NCI-H345 treated with DMSO at 0.1 percent for 48 hours (cell line): ENCODE results near the gene ITPR3.

Experiments
- DNase-seq: peaks from one replicate; lab custom pipeline; 2025; ENCODE audit not compliant: unreplicated experiment; lab: John Stamatoyannopoulos, UW

The ITPR3 gene

DNA sequence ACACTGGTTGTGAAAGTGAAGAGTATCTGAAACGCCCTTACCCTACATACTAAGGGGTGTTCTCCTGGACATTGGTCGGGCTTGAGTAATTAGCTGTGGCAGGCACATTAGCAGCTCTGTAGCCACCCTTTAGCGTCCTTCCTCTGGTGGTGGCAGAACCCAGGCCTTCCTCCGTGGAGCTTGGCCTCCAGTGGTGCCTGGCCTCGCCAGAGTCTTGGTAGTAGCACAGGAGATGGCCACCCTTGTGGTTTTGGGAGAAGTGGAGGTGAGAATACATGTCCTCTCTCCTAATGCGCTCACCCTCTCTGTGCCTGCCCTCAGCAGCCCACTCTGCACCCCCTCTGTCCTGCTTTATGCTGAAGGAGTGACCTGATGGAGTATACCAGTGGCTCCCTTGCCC lies 107.9 kb downstream of the ITPR3 start:
- no peak for DNase-seq

DNA sequence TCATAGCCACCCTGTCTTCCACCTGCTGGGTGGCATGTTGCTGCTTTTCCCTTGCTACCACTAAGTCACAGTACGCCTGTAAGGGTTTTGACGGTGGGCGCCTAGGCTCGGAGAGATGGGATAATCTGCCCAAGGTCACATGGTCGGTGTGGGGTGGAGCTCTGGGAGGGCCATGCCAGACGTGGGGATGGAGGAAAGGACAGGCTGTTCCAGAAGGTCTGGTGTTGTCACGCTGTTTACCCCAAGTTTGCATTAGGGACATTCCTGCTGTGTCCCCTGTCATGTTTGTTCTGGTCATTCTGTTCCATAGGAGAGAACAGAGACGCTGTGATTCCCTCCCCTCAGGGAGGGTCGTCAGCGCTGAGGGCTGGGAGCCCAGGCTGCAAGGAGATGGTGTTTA lies 109.5 kb downstream of the ITPR3 start:
- no peak for DNase-seq

DNA sequence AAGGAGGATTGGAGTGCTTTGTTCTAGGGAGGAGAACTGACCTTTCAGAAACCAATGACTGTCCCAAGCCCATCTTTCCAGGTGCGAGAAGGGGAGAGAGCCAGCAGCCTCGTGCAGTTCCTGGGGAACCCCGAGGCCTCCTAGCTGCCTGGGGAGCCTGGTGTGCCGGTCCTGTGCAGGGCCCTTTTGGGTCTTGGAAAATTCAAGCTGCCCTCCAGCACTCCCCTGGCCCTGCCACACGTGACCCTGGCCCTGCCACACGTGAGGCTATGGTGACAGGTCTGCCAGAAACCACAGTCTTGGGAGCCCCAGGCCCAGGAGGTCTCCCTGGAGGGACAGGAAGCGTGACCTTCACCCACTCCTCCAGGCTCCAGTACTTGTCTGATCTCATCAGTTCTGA lies 109.9 kb downstream of the ITPR3 start:
- no peak for DNase-seq

DNA sequence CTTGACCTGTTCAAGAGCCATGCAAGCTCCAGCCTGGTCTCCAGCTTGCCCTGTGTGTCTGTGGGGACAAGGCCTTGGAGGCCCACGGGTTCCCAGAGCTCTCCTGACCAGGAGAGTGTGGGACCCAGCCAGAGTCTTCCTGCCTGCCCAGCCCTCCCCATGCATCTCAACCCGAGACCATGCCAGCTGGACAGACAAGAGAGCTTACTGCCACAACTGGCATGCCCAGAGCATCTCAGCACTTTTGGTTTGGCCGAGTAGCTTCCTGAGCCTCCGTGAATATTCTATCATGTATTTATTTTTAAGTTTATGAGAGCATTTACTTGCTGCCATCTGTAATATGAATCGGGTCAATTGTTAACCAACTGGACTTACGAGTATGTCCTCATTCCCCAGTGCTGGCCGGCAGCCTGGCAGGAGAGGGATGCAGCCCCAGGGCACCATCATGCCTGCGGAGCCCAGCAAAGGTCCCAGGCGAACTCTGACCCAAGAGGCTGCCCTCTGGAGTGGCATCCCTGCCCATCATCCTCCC lies 110.7 kb downstream of the ITPR3 start:
- DNase-seq, result no peak

DNA sequence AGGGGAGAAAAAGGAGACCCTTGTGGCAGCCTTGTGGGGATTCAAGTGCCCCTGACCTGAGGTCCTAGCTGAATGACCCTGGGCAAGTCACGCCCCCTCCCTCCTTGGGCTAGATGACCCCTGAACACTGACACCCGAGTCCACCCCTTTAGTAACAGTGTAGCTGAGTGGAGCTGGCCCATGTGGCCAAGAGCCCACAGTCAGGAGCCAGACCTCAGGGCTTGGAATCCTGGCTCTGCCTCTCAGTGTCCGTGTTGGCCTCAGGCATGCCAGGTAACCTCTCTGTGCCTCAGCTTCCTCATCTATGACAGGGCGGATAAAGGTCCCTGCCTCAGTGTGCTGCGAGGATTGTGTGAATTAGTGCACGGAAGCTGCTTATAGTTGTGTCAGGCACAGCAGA lies 111.3 kb downstream of the ITPR3 start:
- no peak for DNase-seq

DNA sequence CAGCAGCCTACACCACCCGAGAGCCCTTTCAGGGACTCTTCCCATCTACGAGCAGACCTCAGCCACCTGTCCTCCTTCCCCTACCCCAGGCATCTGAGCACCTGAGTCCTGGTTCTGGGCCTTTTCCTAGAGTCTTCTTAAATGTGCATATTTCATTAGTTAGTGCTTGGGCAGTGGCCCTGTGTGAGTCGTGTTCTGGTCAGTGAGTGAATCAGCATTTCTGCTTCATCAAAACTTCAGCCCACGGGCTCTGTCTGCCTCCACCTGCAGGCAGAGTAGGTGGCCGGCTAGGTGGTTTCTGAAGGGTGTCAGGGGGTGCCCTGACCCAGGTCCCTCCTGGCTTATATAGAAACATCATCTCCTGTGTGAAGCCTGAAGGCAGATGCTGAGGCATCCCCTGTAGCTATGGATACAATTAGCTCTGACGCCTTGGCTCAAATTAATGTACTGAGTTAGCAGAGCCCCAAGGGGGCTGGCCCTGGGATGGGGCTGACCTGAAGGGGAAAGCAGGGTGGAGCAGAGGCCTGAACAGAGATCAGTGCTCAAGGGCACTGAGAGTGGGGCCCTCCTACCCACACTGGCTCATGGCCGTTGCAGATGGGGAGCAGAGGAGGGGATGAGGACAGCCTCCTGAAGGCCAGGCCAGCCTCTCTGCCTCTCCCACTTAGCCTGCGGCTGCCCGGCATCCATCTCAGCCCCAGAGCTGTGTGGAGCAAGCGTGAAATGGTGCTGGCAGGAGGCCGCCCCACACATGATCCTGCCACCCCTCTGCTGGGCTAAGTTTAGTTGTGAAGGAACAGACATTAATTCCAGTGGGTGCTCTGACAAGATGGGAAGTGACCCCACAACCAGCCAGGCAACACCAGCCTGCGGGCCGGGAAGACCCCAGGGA lies 111.9 kb downstream of the ITPR3 start:
- no peak for DNase-seq

DNA sequence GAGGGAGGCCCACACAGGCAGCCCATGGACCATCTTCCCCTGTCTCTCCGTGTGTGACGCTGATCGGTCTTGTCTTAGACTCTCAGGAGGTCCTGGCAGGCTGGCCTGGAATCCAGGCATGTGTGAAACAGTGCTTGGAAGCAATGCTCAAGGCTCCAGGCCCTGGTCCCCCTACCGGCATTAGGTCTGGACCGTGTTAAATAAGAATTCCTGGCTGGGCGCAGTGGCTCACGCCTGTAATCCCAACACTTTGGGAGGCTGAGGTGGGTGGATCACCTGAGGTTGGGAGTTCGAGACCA lies 112.5 kb downstream of the ITPR3 start:
- DNase-seq, result no peak

DNA sequence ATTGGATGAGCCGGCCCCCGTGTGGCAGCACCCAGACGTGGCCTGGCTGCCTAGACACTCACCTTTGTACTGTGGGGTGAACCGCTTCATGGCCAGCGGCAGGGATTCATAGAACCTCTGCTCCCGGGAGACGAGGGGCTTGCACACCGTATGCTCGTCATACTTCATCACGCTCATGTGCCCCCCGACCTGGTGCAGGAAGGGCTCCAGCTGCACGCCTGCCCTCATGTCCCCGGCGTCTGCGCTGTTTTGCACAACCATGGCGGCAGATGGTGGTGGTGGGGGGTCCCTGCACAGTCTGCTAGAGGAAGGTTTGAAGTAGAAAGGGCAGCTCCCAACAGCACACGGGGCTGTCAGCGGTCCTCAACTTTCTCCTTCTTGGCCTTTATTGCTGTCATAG lies 114.1 kb downstream of the ITPR3 start:
- no peak for DNase-seq

DNA sequence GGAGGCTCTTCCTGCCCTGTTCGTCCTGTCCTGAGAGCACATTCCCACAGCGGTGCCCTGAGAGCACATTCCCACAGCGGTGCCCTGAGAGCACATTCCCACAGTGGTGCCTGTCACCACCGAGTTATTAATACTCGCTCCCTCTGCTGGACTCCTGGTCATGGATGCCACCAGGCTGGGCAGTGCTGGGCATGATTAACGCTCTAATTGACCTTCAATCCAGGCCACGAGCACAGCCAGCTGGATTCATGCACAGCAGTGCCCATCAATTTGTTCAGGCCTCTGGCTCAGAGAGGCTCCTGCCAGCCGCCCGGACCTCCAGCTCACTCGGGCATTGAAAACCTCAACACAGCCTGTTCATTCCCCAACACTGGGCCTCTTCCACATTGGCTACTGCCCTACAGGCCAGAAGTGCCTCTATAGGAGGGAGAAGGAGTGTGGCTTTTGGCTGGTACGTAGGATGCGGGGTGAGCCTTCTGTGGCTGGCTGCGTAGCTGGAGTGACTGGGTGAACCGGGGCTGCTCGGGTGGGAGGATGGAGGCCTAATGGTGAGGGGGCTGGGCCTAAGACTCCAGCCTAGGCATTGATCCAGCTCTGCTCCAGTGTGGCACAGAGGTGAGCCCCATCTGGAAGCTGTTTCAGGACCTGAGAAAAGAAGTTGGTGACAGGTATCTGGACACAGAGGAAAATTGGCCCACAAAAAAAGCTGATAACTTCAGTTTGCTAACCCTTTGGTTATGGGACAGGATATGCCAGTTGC lies 116.3 kb downstream of the ITPR3 start:
- DNase-seq, result no peak

DNA sequence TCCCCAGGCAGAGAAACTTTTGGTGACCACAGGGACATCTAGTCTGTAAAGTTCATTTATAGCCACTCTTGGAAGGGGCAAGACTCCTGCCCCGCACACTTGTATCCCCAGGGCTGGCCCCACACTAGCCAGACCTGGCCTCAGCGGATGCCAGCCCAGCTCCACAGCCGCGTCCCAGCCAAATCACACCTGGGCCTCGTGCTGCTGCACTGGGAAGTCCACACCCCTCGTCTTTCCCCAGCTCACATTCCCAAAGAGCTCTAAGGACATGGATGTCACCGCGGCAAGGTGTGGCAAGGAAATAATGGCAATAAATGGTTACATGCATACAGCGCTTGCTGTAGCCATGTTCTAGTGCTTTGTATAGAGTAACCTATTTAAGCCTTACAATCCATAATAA lies 117.0 kb downstream of the ITPR3 start:
- DNase-seq, result no peak

DNA sequence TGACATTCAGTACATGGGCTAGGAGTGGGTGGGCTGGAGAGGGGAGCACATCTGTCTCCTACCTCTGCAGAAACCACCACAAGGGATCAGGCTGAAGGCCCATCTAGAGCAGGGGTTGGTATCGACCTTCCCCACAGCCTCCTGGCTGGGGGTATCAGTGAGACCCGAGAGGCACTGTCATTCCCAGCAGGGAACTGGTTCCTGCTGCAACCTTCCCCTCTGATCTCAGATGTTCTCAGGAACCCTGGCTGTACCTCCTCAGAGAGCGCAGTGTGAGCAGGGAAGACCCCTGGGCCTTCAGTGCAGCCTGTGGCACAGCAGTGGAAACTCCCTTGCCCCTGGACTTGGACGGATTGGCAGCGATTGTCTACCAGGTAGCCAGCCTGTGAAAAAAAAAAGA lies 117.8 kb downstream of the ITPR3 start:
- DNase-seq, result no peak

DNA sequence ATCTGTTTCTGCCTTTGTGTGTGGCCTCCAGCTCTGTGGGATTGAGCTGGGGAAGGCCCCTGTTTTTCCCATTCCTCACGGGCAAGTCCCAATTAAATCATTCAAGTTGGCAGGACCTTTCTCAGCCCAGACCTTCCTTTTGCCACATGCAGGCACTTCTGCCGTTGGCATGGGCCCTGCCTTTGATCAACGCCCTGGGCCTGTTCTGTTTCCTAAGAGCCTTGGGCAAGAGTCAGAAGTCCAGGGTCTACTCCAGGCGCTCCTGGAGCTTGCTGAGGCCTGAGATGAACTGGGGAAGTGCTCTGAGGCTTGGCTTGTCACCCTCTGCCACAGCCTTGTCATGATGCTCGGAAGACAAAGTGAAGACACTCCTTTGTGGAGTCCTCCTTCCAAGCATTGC lies 118.4 kb downstream of the ITPR3 start:
- DNase-seq, result no peak

DNA sequence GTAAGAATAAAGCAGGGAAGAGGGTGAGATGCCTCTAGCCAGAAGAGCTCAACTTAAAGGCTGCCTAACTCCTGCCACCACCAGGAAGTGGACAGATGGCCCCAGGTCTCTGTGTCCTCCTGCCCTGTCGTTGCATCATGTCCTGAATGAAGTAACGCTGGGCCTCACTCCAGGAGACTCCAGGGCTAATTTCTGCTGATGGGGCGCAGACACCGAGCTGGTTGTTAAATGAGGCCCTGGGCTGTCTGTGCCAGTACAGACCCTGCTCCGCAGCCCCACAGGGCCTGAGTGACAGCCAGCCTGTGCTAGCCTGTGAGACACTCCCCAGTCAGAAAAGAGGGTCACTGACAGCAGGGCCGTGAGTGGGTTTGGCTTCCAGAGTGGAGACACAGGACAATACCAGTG lies 119.1 kb downstream of the ITPR3 start:
- no peak for DNase-seq

DNA sequence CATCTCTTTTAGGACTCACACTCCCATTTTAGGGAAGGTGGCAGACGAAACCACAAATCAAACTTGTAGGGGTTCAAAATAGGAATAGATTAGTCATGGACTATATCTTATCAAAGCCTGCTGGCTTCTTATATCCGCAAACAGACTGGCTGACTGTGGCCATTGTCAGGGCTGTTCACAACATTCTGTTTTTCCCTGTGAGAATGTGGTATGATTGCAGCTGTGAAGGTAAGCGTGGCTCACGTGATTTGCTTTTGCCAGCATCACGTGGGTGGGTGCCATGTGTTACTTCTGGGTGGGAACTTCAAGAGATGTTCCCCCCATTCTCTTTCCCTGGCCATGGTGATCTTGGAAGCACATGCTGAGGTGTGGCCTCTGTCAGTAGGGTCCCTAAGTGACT lies 119.7 kb downstream of the ITPR3 start:
- no peak for DNase-seq

DNA sequence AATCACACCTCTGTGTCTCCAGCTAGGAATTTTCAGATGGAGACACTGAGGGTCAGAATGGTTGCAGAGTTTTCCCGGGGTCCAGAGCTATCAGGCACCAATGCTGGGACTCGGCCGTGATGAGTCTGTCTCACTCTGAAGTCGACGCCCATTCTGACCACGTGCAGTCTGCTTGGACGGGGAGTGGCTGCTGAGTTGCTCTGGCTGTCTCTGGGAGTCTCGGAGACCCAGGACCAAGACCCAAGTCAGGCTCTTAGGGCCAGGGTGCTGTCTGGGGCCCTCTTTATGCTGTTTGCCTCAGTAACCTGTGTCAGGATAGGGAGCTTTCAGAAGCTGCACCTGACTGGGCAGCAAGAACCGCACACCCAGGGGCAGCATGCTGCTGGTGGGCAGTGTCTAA lies 121.0 kb downstream of the ITPR3 start:
- no peak for DNase-seq

DNA sequence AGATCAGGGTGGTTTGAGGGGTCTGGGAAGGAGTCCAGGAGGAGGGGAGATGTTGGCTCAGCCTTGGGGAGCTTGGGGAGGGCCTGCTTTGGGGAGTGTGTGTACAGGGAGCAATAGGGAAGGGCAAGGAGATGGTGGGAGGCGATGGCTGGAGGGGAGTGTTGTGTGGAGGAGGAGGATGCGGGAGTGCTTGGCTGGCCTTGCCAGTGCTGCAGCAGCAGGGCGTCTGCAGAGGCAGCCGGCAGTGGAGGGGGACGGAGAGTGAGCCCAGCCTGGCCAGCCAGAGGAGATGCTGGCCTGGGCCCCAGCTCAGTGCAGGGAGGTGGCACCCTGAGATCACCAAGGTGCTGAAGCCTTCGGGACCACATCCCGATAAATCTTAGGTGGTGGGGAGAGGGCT lies 121.7 kb downstream of the ITPR3 start:
- no peak for DNase-seq

DNA sequence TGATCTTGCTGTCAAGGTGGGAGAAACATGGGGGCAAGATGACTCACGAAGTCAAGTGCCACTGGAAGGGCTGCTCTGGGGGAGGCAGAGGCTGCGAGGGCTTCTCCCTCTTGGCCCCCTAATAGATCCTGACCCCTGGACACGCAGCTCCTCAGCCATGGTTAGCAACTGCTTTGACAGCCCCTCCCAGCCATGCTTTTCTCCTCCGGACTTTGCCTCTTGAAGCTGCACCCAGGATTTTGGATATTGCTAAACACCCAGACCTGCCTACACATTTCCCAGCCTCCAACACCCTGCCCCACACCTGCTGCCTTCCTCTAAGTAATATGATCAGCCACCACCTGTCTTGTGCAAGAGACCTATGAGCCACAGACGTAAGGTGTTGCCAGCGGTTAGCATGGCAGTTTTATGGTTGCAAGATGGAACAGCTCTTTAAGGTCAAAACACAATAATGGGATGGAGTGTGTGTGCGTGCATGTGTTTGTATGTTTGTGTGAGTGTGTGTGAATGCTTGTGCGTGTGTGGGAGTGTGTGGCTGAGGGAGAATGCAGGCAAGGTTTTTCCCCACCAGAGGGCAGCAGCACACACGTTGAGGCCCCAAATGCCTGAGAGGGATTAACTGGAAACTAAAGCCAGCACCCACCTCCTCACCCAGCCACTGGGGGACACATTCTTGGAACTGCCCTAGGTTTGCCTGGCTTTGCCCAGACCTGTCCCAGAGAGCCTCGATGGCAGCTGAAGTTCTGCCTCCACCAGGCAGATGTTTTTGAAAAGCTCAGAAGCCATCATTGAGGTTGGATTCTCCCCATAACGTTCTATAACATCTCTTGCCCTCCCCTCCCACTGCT lies 123.1 kb downstream of the ITPR3 start:
- DNase-seq, result peak; percentile 90

DNA sequence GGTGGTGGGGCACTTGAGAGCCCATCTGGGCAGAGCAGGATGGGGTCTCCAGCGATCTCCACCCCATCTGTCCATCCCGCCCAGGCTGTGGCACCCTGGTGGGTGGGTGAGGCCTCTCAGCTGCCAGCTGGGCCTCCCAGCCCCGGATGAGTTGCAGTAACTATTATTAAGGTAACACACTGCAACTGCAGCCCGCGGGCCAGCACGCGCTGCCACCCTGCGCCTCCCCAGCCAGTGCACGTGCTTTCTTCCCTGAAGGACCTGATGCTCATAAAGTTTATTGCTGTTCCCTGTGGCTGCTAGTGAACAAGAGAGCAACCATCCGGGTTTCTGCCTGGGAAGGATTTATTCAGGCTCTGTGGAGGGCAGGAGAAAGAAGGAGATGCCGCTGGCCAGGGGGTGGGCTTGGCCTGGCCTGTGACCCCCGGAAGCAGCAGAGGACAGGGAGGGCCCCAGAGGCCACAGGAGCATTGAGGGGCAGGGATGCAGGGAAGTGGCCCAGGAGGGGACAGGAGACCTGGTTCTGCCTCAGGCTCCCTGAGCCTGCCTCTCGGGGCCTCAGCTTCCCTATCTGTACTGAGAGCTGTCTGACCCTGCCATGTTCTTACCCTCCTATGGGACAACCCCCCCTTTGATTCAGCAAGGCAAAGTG lies 123.9 kb downstream of the ITPR3 start:
- DNase-seq, result peak; percentile 68

DNA sequence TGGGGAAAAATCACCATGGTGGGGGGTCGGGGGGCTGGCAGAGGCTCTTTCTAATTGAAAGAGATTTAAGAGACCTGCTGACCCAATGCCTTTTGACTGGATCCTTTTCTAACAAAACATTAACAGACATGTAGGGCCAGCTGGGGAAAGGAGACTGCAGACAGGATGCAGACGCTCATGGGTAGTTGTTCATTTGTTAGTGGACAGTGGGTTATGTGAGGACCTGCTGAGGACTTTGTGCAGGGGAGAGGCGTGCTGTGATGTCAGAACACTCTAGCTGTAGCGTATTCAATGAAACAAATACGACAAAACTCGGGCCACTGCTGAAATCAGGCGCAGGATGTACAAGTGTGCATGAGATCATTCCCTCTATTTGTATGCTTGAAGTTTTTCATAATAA lies 124.4 kb downstream of the ITPR3 start:
- DNase-seq, result no peak
